ENCODE measurements around the gene BPIFB3. TPM values are rescaled to one million over a fixed set of nuclear protein-coding genes. Genes with fewer than 3 reads are reported as not detected.

Gene BPIFB3
- total and polyA plus RNA-seq, 2 experiments from 2014 or later = not detected

GRCh38 chr20:33013701-33014326 lies 39.9 kb upstream of the BPIFB3 start:
- no peak overlapping the region for H3K4me3 ChIP-seq
- no peaks in the 10 kb centered on the region for H3K27me3 ChIP-seq (ENCODE audit: insufficient read depth)
- H3K4me2 ChIP-seq = no peak overlapping the region
- H3K36me3 ChIP-seq (ENCODE audit: insufficient read depth) = no peaks in the 10 kb centered on the region
- Mint-ChIP-seq H3K27ac (no peak overlapping the region), H3K4me1 (peaks cover 14% of the 10 kb centered on the region), H3K27me3 (ENCODE audit: insufficient read depth, low read depth, poor library complexity) (peaks cover 16% of the 10 kb centered on the region), H3K4me3 (no peak overlapping the region), H3K9me3 (no peaks in the 10 kb centered on the region), H3K36me3 (ENCODE audit: low read depth) (no peaks in the 10 kb centered on the region)
- H3K79me2 ChIP-seq (replicated peaks; ENCODE audit: insufficient read depth) = no peaks in the 10 kb centered on the region
- no peak overlapping the region for H3K27ac ChIP-seq (ENCODE audit: low read depth)
- DNase-seq (ENCODE audit: low spot score) = no peak
- ATAC-seq = no peak
- TF ChIP-seq NANOG (IDR thresholded peaks at IDR 0.05; ENCODE audit: borderline replicate concordance) = no peak
- no peaks in the 10 kb centered on the region for H3K4me1 ChIP-seq (ENCODE audit: insufficient read depth)
- no peak overlapping the region for H2AFZ ChIP-seq
- H4K20me1 ChIP-seq (replicated peaks; ENCODE audit: insufficient read depth) = no peaks in the 10 kb centered on the region
- H3K9me2 ChIP-seq (ENCODE audit: insufficient read depth) = no peaks in the 10 kb centered on the region
- no peaks in the 10 kb centered on the region for H3F3A ChIP-seq (replicated peaks; ENCODE audit: low read depth)

DNA sequence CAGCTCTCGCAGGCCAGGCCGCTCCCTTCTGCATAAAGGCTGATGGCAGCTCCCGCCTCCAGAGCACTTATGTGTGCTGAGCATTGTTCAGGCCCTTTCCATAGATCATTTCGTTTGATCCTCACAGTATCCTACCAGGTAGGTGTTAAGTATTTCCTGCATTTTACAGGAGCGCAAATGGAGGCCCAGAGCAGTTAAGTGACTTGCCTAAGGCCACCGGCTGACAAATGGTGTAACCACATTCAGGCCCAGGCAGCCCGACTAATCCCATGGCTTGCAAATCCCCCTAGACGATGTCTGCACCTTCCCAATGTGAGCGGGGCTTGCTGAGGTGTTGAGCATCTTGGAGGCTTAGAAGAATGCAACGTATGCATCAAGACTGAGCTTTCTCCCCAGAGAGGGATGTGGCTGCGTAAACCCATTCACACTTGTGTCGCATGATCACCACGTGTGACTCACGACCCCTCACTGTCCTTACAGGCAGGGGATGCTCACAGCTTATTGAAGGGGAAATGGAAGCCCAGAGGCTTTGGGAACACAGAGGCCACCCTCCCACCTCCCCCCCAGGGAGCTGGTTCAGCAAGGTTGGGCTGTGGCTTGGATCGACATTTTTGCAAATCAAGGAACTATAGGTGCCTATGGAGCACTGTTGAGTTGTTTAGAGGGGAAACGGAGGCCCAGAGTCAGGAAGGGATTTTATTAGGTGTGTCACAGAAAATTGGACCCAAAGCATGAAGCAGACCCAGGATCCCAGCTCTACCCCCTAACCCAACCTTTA lies 39.2 kb upstream of the BPIFB3 start:
- Histone ChIP-seq H4K20me1 (replicated peaks; ENCODE audit: insufficient read depth) (no peaks in the 10 kb centered on the region), H3K4me2 (no peak overlapping the region), H3K4me3 (no peak overlapping the region), H3F3A (replicated peaks; ENCODE audit: low read depth) (no peaks in the 10 kb centered on the region), H3K79me2 (replicated peaks; ENCODE audit: insufficient read depth) (no peaks in the 10 kb centered on the region), H3K27ac (ENCODE audit: low read depth) (no peak overlapping the region), H2AFZ (peak overlapping the region; percentile 18; the same call in 1 of the 2 replicates), H3K36me3 (ENCODE audit: insufficient read depth) (no peaks in the 10 kb centered on the region), H3K4me1 (ENCODE audit: insufficient read depth) (no peaks in the 10 kb centered on the region), H3K9me2 (ENCODE audit: insufficient read depth) (no peaks in the 10 kb centered on the region), H3K27me3 (ENCODE audit: insufficient read depth) (no peaks in the 10 kb centered on the region)
- H3K27ac Mint-ChIP-seq = no peak overlapping the region
- ATAC-seq (peak; percentile 32), DNase-seq (ENCODE audit: low spot score) (no peak)
- H3K4me1 Mint-ChIP-seq = peaks cover 12% of the 10 kb centered on the region
- no peak for TF ChIP-seq CREB1 (CRISPR knock-in tag; IDR thresholded peaks at IDR 0.05; ENCODE audit: low read depth)
- no peak for TF ChIP-seq ZNF114 (CRISPR knock-in tag; IDR thresholded peaks at IDR 0.05)
- TF ChIP-seq EZH2phosphoT487 (IDR thresholded peaks at IDR 0.05; ENCODE audit: unreplicated experiment) = no peak
- no peak for TF ChIP-seq CTCF (conservative IDR thresholded peaks at IDR 0.05; ENCODE audit: low read depth in 2 of 2)
- no peak for TF ChIP-seq NANOG (IDR thresholded peaks at IDR 0.05; ENCODE audit: borderline replicate concordance)
- H3K36me3 Mint-ChIP-seq (ENCODE audit: low read depth) = no peaks in the 10 kb centered on the region
- no peak overlapping the region for H3K4me3 Mint-ChIP-seq
- H3K9me3 Mint-ChIP-seq = no peaks in the 10 kb centered on the region
- peaks cover 13% of the 10 kb centered on the region for H3K27me3 Mint-ChIP-seq (ENCODE audit: insufficient read depth, low read depth, poor library complexity)

DNA sequence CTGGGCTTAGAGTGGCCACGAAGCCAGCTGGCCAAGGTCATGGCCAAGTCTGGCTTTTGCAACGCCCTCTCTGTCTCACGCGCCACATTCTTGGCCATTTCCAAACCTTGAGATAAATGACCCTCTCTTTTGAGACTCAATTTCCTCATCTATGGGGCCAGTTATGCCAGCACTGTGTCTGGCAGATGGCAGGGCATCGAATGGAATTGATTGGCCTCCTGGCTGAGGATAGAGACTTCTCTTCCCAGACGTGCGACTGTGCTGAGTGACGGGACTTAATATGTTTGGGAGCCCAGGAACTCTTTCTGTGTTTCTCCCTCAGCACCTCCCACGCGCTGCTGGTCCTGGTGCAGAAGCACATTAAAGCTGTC lies 38.6 kb upstream of the BPIFB3 start:
- H3K4me1 ChIP-seq (ENCODE audit: insufficient read depth) = no peaks in the 10 kb centered on the region
- H2AFZ ChIP-seq = 0 out of 2 replicates have a peak overlapping the region, but pooled peaks have one; percentile 18
- peaks cover 13% of the 10 kb centered on the region for H3K27me3 Mint-ChIP-seq (ENCODE audit: insufficient read depth, low read depth, poor library complexity)
- no peaks in the 10 kb centered on the region for H3K27me3 ChIP-seq (ENCODE audit: insufficient read depth)
- H4K20me1 ChIP-seq (replicated peaks; ENCODE audit: insufficient read depth) = no peaks in the 10 kb centered on the region
- no peak overlapping the region for H3K4me2 ChIP-seq
- no peak overlapping the region for H3K4me3 Mint-ChIP-seq
- H3K9me3 Mint-ChIP-seq = no peaks in the 10 kb centered on the region
- no peaks in the 10 kb centered on the region for H3K36me3 Mint-ChIP-seq (ENCODE audit: low read depth)
- DNase-seq (ENCODE audit: low spot score) (no peak), ATAC-seq (no peak)
- no peaks in the 10 kb centered on the region for H3K36me3 ChIP-seq (ENCODE audit: insufficient read depth)
- TF ChIP-seq ETS1 (IDR thresholded peaks at IDR 0.05) = no peak
- TF ChIP-seq POLR2AphosphoS5 (IDR thresholded peaks at IDR 0.05; ENCODE audit: low read depth) = no peak
- TF ChIP-seq ZNF331 (CRISPR knock-in tag; IDR thresholded peaks at IDR 0.05; ENCODE audit: low read depth) = no peak
- no peak overlapping the region for H3K27ac Mint-ChIP-seq
- no peak overlapping the region for H3K27ac ChIP-seq (ENCODE audit: low read depth)
- no peaks in the 10 kb centered on the region for H3K79me2 ChIP-seq (replicated peaks; ENCODE audit: insufficient read depth)
- peaks cover 12% of the 10 kb centered on the region for H3K4me1 Mint-ChIP-seq
- no peaks in the 10 kb centered on the region for H3K9me2 ChIP-seq (ENCODE audit: insufficient read depth)
- H3F3A ChIP-seq (replicated peaks; ENCODE audit: low read depth) = no peaks in the 10 kb centered on the region
- H3K4me3 ChIP-seq = no peak overlapping the region

Measured in GM23338 (cell line).